Measurements from ENCODE around the gene SKI. TPM values are rescaled to one million over a fixed set of nuclear protein-coding genes. Genes with fewer than 3 reads are reported as not detected.
A peak's percentile ranks its signal among the peaks of the same experiment; 100 is the strongest.

Gene SKI
- total and polyA plus RNA-seq, 9 of the 15 experiments (the other 6 are each of a cell fraction or from before 2014, with no cell fraction given), result 0.10 to 60.5 (median 4.6) TPM

DNA sequence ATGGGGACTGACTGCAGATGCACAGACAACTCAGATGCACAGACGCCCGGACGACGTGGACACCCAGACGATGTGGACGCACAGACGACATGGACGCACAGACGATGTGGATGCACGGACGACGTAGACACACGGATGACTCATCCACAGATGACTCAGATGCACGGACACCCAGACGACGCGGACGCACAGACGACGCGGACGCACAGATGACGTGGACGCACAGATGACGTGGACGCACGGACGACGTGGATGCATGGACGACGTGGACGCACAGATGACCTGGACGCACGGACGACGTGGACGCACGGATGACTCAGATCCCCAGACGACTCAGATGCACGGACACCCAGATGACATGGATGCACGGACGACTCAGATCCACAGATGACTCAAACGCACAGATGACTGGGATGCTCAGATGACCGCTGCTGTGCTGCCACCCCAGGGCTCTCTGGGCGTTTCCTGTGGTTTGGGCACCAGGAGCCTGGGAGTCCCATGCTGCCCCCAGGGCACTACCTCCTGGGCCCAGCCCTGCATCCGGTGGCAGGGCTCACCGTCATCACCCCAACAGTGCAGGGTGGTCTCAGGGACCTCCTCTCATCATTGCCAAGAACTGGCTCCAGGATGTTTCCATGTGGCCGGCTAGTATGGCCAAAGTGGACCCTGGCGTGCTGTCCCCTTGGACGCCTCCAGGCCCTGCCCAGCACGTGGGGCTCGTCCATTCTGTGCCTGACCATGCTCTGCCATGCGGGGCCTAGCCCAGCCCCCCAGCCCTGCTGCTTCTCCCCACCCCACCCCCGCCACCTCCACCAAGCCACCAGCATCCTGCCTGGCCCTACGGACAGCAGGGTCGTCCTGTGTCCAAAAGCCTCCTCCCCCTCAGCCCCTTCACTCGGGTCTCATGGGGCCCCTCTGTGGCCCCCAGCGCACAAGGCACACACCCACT lies 47.5 kb upstream of the SKI start (continued):
- TF ChIP-seq, protein P1, sequence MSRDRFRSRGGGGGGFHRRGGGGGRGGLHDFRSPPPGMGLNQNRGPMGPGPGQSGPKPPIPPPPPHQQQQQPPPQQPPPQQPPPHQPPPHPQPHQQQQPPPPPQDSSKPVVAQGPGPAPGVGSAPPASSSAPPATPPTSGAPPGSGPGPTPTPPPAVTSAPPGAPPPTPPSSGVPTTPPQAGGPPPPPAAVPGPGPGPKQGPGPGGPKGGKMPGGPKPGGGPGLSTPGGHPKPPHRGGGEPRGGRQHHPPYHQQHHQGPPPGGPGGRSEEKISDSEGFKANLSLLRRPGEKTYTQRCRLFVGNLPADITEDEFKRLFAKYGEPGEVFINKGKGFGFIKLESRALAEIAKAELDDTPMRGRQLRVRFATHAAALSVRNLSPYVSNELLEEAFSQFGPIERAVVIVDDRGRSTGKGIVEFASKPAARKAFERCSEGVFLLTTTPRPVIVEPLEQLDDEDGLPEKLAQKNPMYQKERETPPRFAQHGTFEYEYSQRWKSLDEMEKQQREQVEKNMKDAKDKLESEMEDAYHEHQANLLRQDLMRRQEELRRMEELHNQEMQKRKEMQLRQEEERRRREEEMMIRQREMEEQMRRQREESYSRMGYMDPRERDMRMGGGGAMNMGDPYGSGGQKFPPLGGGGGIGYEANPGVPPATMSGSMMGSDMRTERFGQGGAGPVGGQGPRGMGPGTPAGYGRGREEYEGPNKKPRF (IDR thresholded peaks at IDR 0.05; ENCODE audit: low read depth, low read length), result no peak
- TF ChIP-seq, protein P2, sequence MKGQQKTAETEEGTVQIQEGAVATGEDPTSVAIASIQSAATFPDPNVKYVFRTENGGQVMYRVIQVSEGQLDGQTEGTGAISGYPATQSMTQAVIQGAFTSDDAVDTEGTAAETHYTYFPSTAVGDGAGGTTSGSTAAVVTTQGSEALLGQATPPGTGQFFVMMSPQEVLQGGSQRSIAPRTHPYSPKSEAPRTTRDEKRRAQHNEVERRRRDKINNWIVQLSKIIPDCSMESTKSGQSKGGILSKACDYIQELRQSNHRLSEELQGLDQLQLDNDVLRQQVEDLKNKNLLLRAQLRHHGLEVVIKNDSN (CRISPR knock-in tag; IDR thresholded peaks at IDR 0.05), result peak; percentile 72
- TF ChIP-seq TGIF2 (CRISPR knock-in tag; IDR thresholded peaks at IDR 0.05), result no peak
- no peak for TF ChIP-seq ZNF586 (CRISPR knock-in tag; conservative IDR thresholded peaks at IDR 0.05)
- TF ChIP-seq MTF1 (CRISPR knock-in tag; IDR thresholded peaks at IDR 0.05; ENCODE audit: borderline replicate concordance), result no peak
- peak; percentile 83 for TF ChIP-seq DIDO1 (tag; IDR thresholded peaks at IDR 0.05; ENCODE audit: low read depth)
- TF ChIP-seq ZNF644 (tag; IDR thresholded peaks at IDR 0.05; ENCODE audit: low read depth), result no peak
- TF ChIP-seq, protein P3, sequence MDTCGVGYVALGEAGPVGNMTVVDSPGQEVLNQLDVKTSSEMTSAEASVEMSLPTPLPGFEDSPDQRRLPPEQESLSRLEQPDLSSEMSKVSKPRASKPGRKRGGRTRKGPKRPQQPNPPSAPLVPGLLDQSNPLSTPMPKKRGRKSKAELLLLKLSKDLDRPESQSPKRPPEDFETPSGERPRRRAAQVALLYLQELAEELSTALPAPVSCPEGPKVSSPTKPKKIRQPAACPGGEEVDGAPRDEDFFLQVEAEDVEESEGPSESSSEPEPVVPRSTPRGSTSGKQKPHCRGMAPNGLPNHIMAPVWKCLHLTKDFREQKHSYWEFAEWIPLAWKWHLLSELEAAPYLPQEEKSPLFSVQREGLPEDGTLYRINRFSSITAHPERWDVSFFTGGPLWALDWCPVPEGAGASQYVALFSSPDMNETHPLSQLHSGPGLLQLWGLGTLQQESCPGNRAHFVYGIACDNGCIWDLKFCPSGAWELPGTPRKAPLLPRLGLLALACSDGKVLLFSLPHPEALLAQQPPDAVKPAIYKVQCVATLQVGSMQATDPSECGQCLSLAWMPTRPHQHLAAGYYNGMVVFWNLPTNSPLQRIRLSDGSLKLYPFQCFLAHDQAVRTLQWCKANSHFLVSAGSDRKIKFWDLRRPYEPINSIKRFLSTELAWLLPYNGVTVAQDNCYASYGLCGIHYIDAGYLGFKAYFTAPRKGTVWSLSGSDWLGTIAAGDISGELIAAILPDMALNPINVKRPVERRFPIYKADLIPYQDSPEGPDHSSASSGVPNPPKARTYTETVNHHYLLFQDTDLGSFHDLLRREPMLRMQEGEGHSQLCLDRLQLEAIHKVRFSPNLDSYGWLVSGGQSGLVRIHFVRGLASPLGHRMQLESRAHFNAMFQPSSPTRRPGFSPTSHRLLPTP (IDR thresholded peaks at IDR 0.05; ENCODE audit: borderline replicate concordance, extremely low read depth, insufficient read length), result no peak
- no peak for TF ChIP-seq LCOR (CRISPR knock-in tag; IDR thresholded peaks at IDR 0.05)
- TF ChIP-seq, protein P4, sequence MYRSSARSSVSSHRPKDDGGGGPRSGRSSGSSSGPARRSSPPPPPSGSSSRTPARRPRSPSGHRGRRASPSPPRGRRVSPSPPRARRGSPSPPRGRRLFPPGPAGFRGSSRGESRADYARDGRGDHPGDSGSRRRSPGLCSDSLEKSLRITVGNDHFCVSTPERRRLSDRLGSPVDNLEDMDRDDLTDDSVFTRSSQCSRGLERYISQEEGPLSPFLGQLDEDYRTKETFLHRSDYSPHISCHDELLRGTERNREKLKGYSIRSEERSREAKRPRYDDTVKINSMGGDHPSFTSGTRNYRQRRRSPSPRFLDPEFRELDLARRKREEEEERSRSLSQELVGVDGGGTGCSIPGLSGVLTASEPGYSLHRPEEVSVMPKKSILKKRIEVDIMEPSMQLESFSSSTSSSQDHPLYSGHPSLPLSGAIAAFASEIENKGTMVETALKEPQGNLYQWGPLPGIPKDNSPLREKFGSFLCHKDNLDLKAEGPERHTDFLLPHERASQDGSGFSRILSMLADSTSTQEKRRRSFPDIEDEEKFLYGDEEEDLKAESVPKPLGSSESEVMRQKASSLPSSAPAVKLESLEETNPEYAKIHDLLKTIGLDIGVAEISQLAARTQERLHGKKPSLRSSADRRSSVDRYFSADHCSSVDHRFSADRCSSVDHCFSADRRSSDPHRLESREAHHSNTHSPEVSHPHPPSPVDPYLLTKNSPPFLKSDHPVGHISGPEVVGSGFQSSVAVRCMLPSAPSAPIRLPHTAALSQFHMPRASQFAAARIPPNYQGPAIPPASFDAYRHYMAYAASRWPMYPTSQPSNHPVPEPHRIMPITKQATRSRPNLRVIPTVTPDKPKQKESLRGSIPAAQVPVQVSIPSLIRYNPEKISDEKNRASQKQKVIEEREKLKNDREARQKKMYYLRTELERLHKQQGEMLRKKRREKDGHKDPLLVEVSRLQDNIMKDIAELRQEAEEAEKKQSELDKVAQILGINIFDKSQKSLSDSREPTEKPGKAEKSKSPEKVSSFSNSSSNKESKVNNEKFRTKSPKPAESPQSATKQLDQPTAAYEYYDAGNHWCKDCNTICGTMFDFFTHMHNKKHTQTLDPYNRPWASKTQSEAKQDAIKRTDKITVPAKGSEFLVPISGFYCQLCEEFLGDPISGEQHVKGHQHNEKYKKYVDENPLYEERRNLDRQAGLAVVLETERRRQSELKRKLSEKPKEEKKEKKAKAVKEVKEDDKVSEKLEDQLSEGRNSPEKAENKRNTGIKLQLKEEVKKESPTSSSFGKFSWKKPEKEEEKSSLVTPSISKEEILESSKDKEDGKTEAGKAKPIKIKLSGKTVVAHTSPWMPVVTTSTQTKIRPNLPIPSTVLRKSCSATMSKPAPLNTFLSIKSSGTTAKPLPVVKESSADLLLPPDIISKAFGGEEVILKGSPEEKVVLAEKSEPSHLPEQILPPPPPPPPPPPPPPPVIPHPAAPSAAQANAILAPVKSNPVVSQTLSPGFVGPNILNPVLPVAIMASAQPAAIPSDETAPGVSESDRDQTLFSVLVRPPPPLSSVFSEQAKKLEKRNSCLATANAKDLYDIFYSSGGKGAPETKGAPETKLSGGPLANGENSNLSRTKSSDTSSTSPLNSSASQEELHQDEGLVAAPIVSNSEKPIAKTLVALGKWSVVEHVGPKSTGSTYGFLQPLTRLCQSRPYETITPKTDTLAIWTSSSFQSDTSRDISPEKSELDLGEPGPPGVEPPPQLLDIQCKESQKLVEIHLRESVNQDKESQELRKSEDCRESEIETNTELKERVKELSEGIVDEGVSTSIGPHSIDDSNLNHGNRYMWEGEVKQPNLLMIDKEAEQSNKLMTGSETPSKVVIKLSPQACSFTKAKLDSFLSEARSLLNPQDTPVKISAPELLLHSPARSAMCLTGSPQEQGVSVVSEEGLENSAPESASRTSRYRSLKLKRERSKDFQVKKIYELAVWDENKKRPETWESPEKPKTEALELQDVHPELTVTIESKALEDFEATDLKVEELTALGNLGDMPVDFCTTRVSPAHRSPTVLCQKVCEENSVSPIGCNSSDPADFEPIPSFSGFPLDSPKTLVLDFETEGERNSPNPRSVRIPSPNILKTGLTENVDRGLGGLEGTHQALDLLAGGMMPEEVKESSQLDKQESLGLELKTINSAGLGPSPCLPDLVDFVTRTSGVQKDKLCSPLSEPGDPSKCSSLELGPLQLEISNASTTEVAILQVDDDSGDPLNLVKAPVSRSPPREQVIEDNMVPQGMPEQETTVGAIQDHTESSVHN (IDR thresholded peaks at IDR 0.05; ENCODE audit: borderline replicate concordance in 1 of 2, low read depth in 1 of 2), result peak in 1 of 2 experiments; percentile 97; a peak in 2 of 4 replicates

Measured in K562 (cell line).